Vagina (tissue), 2 donors: Measurements from ENCODE around the gene WSCD1. TPM values are rescaled to one million over a fixed set of nuclear protein-coding genes. Genes with fewer than 3 reads are reported as not detected.

Experiments
- DNase-seq, 2 donors: peaks; one replicate each; pipeline ENCODE4 v3.0.0-alpha.2; 2017; ENCODE audit errors: extremely low spot score in 2 of 2
- H3K27ac ChIP-seq: fragments of 200-600 bp; sonication (generic); one replicate; pipeline ENCODE4 v1.5.1; 2019
- H3K27me3 ChIP-seq: fragments of 200-600 bp; sonication (generic); one replicate; pipeline ENCODE4 v1.5.1; 2019
- H3K36me3 ChIP-seq, 2 donors: fragments of 200-600 bp; sonication (generic); one replicate each; pipeline ENCODE4 v1.5.1; 2017 to 2019
- H3K4me1 ChIP-seq: fragments of 200-600 bp; sonication (generic); one replicate; pipeline ENCODE4 v1.5.1; 2019
- H3K4me3 ChIP-seq, 2 donors: fragments of 200-600 bp; sonication (generic); 1 replicate in 1 of 2; 2 replicates in 1 of 2; pipeline ENCODE4 v1.5.1; 2016 to 2019
- H3K9me3 ChIP-seq: fragments of 200-600 bp; sonication (generic); one replicate; pipeline ENCODE4 v1.5.1; 2019
- CTCF ChIP-seq, 3 experiments: fragments of 450-650 bp in 2 of 3; fragments of 200-600 bp in 1 of 3; sonication (generic) in 1 of 3; IDR thresholded peaks; one replicate each; pipeline ENCODE4 v1.5.1; 2017 to 2019; ENCODE audit warnings: antibody characterized with exemption in 3 of 3, mild to moderate bottlenecking in 2 of 3, moderate library complexity in 2 of 3
- POLR2A ChIP-seq, 2 donors: fragments of 450-650 bp; IDR thresholded peaks; one replicate each; pipeline ENCODE4 v1.6.1; 2017; ENCODE audit warnings: antibody characterized with exemption in 2 of 2, mild to moderate bottlenecking in 2 of 2, moderate library complexity in 2 of 2
- POLR2AphosphoS5 ChIP-seq, 2 donors: sonication (generic); formaldehyde crosslinking; IDR thresholded peaks; one replicate each; pipeline ENCODE4 v1.9.0; 2017; ENCODE audit warnings: antibody characterized with exemption in 2 of 2, mild to moderate bottlenecking in 2 of 2, low read depth in 1 of 2; ENCODE audit not compliant: insufficient read depth in 1 of 2
- intact Hi-C: fragments of 100-400 bp; cut with DNase I; formaldehyde crosslinking; loops from one replicate; pipeline ENCODE4 v1.15.1; 2023
- total RNA-seq: library from RNA; depleted of rRNA; stranded (reverse); fragments of >200 nt; gene quantifications from one replicate; pipeline ENCODE4 v1.2.3, GENCODE V29; 2016

The WSCD1 gene
- total RNA-seq, 1 donor from 2014 or later, result 2.0 TPM

DNA sequence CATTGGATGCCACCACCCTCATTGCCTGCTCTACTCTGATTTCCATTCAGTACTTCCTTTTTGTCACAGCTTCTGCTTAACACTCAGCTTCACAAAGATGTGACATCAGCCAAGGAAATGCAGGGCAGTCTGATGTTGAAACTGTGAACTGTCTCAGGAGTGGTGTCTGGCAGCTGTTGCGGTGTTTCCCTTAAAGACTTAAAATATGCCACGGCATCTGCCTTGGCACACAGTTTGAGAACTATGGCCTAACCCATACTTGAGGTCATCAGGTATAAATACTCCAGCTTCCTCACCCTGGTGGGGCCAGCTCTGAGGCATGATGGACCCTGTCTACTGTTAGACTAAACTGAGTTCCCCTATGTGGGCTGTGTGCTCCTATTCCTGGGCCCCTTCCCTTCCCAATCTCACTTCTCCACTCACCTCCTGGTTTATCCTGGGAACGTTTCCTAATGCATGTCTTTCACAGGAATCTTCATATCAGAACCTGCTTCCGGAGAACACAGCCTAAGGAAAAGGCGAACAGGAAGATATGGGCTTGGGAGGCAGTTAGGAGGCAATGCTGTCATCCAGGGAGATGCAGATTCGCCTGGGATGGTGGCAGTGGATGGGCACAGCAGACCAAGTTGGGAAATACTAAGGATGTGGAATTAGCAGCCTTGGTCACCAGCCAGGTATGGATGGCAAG lies 96.5 kb downstream of the WSCD1 start:
- intact Hi-C loops, result no loop called here
- Histone ChIP-seq H3K27ac (no peak overlapping the region), H3K27me3 (no peaks in the 10 kb centered on the region), H3K9me3 (no peaks in the 10 kb centered on the region), H3K36me3 (no peaks in the 10 kb centered on the region), H3K4me1 (no peaks in the 10 kb centered on the region), H3K4me3 (no peak overlapping the region)
- DNase-seq, result no peak
- TF ChIP-seq POLR2A (IDR thresholded peaks at IDR 0.05) (no peak), POLR2AphosphoS5 (IDR thresholded peaks at IDR 0.05; ENCODE audit: insufficient read depth in 1 of 2, low read depth in 1 of 2) (no peak), CTCF (IDR thresholded peaks at IDR 0.05) (no peak)

DNA sequence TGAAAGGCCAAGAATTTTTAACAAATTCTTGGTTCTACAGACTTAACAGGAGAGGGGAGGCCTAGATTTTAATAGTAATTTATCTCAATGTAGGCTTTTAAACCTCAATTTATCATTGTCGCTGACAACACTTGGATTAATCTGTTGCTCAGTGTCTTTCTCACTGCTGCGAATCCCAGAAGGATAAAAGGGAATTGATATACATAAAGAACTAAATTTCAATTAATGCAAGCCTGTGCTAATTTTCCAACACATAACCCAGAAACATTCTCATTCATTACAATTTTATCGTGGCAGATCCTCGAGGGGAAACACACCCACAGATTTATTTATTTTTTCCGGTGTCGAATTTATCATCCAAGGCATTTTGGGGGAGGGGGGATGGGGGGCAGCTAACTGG lies 98.1 kb downstream of the WSCD1 start:
- intact Hi-C loops, result no loop called here
- DNase-seq, result no peak
- no peak for TF ChIP-seq POLR2AphosphoS5 (IDR thresholded peaks at IDR 0.05; ENCODE audit: insufficient read depth in 1 of 2, low read depth in 1 of 2)
- no peak for TF ChIP-seq POLR2A (IDR thresholded peaks at IDR 0.05)
- no peak for TF ChIP-seq CTCF (IDR thresholded peaks at IDR 0.05)
- Histone ChIP-seq H3K36me3 (no peaks in the 10 kb centered on the region), H3K4me3 (no peak overlapping the region), H3K27me3 (no peaks in the 10 kb centered on the region), H3K4me1 (no peaks in the 10 kb centered on the region), H3K9me3 (no peaks in the 10 kb centered on the region), H3K27ac (no peak overlapping the region)

- TF ChIP-seq POLR2AphosphoS5 (IDR thresholded peaks at IDR 0.05; ENCODE audit: insufficient read depth in 1 of 2, low read depth in 1 of 2), result no peak
- TF ChIP-seq CTCF (IDR thresholded peaks at IDR 0.05), result no peak
- no peak for TF ChIP-seq POLR2A (IDR thresholded peaks at IDR 0.05)
- intact Hi-C loops, result no loop called here
- H3K4me1 ChIP-seq, result no peaks in the 10 kb centered on the region
- H3K27ac ChIP-seq, result no peak overlapping the region
- no peak for DNase-seq
- no peaks in the 10 kb centered on the region for H3K9me3 ChIP-seq
- H3K4me3 ChIP-seq, result no peak overlapping the region
- H3K36me3 ChIP-seq, result no peaks in the 10 kb centered on the region
- H3K27me3 ChIP-seq, result no peaks in the 10 kb centered on the region
Measured at GRCh38 chr17:6170349-6170748, 100.2 kb downstream of the WSCD1 start.

DNA sequence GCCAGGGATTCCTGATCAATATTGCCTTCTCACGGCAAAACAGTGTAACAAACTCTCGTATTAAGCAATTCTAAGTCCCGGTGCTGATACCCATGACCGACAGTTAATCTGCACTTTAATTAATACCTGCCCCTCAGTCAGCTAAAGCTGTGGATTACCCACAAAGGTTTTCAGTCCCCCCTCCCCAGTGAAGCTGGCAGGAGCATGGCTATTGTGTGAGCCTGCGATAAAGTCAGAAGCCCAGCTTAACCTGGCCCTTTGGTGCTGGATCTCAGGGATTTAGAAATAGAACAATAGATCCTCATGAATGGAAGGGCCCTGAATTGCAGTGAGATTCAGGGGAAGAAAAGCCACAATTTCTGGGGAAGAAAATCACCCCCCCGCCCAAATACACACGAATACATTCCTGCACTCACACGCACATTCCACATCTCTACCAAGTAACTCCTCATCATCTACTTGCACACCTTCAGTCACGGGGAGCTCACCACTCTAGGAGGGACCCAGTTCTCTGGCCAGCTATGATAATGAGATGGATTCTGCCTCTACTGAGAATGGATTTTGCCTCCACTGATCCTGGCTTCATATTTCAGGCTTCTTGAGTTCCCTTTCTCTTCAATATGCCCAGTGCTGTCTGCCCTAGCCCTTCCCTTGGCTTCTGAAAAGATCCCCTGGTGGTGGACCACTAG lies 102.6 kb downstream of the WSCD1 start:
- intact Hi-C loops, result no loop called here
- TF ChIP-seq POLR2A (IDR thresholded peaks at IDR 0.05) (no peak), CTCF (IDR thresholded peaks at IDR 0.05) (no peak), POLR2AphosphoS5 (IDR thresholded peaks at IDR 0.05; ENCODE audit: insufficient read depth in 1 of 2, low read depth in 1 of 2) (no peak)
- H3K9me3 ChIP-seq, result no peaks in the 10 kb centered on the region
- no peaks in the 10 kb centered on the region for H3K27me3 ChIP-seq
- no peak for DNase-seq
- H3K27ac ChIP-seq, result no peak overlapping the region
- H3K36me3 ChIP-seq, result no peaks in the 10 kb centered on the region
- no peaks in the 10 kb centered on the region for H3K4me1 ChIP-seq
- no peak overlapping the region for H3K4me3 ChIP-seq

- no peak for TF ChIP-seq POLR2AphosphoS5 (IDR thresholded peaks at IDR 0.05; ENCODE audit: insufficient read depth in 1 of 2, low read depth in 1 of 2)
- TF ChIP-seq POLR2A (IDR thresholded peaks at IDR 0.05), result no peak
- TF ChIP-seq CTCF (IDR thresholded peaks at IDR 0.05), result no peak
- Histone ChIP-seq H3K36me3 (no peaks in the 10 kb centered on the region), H3K27ac (no peak overlapping the region), H3K9me3 (no peaks in the 10 kb centered on the region), H3K27me3 (no peaks in the 10 kb centered on the region), H3K4me3 (no peak overlapping the region), H3K4me1 (no peaks in the 10 kb centered on the region)
- DNase-seq, result no peak
- intact Hi-C loops, result no loop called here
Measured at GRCh38 chr17:6173653-6174052, 103.5 kb downstream of the WSCD1 start.
